Lower leg skin (tissue), 4 donors: ENCODE results near the gene IL10. TPM values are rescaled to one million over a fixed set of nuclear protein-coding genes. Genes with fewer than 3 reads are reported as not detected.

Source experiments
- DNase-seq, 2 donors: peaks; one replicate each; pipeline ENCODE4 v3.0.0-alpha.2; 2019; ENCODE audit warnings: low spot score in 2 of 2
- H3K4me3 ChIP-seq: fragments of 200-600 bp; sonication (generic); 2 replicates; pipeline ENCODE4 v1.5.1; 2017; ENCODE audit warnings: mild to moderate bottlenecking, low read depth; ENCODE audit not compliant: poor library complexity, severe bottlenecking
- POLR2A ChIP-seq, 2 donors: fragments of 450-650 bp; IDR thresholded peaks; one replicate each; pipeline ENCODE4 v1.6.1; 2016 to 2017; ENCODE audit warnings: antibody characterized with exemption in 2 of 2, mild to moderate bottlenecking in 1 of 2, moderate library complexity in 1 of 2
- WGBS, 2 donors: methylation state at CpG; one replicate each; pipeline ENCODE4 v1.1.5; 2018; 5-methylcytosine and 5-hydroxymethylcytosine counted together
- intact Hi-C: fragments of 100-400 bp; cut with DNase I; formaldehyde crosslinking; loops from one replicate; pipeline ENCODE4 v1.15.0; 2023; ENCODE audit warnings: low total_unique reads
- total RNA-seq, 4 donors: library from RNA; depleted of rRNA; stranded (reverse); fragments of >200 nt; gene quantifications; one replicate each; pipeline ENCODE4 v1.1.0, GENCODE V29; 2016
- TF ChIP-seq, protein P1 (sequence below), 3 donors: fragments of 450-650 bp; IDR thresholded peaks; one replicate each; pipeline ENCODE4 v1.5.1; 2016; ENCODE audit warnings: antibody characterized with exemption in 3 of 3, mild to moderate bottlenecking in 3 of 3, moderate library complexity in 2 of 3

IL10 gene
- total RNA-seq, 4 donors from 2014 or later, result 0.32 to 0.72 TPM; not detected in 2

DNA sequence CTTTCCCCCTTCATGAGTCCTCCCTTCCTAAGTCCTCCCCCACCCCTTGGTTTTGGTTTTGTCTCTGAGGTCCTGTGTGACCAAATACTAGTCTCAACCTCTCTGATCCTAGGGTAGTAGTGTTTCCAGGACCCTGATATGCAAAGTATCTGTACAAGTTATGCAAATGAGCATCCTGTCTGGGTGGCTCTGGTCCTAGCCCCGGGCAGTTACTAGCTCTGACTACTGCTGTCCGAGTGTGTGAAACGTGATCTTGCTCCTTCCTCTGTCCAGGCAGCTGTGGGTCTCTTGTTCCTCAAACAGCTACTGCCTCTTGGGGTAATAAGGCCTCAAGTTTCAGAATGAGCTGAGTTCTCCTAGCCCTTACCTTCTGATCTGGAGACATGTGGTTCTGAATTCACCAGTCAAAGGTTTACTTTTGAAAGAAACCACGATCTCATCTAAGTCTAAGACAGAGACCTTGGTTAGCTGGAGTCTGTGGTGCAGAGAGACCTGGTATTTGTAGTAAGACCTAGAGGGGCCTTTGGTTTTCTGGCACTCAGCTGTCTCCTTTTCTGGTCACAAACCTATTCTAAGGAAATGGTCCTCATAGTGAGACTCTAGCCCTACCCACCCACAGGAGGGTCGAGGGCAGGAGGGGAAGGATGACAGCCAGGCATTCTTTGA lies 32.8 kb downstream of the IL10 start:
- DNase-seq, result no peak
- TF ChIP-seq POLR2A (IDR thresholded peaks at IDR 0.05), result no peak
- TF ChIP-seq, protein P1, sequence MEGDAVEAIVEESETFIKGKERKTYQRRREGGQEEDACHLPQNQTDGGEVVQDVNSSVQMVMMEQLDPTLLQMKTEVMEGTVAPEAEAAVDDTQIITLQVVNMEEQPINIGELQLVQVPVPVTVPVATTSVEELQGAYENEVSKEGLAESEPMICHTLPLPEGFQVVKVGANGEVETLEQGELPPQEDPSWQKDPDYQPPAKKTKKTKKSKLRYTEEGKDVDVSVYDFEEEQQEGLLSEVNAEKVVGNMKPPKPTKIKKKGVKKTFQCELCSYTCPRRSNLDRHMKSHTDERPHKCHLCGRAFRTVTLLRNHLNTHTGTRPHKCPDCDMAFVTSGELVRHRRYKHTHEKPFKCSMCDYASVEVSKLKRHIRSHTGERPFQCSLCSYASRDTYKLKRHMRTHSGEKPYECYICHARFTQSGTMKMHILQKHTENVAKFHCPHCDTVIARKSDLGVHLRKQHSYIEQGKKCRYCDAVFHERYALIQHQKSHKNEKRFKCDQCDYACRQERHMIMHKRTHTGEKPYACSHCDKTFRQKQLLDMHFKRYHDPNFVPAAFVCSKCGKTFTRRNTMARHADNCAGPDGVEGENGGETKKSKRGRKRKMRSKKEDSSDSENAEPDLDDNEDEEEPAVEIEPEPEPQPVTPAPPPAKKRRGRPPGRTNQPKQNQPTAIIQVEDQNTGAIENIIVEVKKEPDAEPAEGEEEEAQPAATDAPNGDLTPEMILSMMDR (IDR thresholded peaks at IDR 0.05), result no peak
- WGBS, 2 donors, result 33 to 44% methylated on average over 5 of the region's 5 CpGs
- no peak overlapping the region for H3K4me3 ChIP-seq
- intact Hi-C loops, result no loop called here

DNA sequence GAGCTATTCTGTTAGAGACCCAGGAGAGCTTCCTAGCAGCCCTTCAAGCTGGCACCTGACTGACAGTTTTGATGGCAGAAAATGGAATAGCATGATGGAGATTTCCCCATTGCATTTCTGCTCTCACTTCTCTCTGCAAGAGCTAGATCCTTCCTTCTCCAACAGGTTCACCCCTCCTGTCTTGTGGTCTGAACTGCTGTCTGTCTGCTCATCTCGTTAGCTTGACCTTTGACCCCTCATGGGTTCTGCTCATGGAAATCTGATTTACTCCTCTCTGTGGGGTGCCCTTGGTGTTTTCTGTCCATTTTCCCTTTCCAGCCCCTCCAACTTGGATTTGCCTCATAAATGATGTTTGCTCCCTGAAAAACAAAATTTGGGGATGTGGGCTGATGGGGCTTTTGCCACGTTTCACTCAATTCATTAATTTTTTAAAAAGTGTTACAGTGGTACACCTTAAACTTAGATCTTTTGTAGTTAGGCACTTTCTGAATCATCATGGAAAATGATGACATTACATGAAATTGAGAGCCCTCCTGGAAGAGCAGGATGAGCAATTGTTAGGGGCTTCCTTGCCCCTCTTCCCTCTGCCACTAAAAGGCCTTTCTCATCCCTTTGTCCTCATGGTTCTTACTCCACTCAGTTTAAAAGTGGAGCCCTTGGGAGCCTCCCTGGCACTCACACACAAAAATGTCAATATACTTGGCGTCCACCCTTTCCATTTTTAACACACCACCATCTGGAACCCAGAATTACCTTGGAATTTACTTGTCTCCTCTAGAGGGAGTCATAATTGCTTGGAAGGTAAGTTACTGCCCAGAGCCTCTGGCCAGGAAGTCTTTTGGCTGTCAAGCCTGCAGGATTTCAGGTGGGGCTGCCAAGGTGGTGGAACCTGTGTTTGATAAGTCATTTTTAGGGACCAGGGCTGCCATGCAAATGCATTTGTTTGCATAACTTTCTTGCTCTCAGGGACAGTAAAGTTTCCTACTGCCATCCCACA lies 33.6 kb downstream of the IL10 start:
- DNase-seq, result peak in 1 of 2 donors; percentile 77
- TF ChIP-seq, protein P1 (IDR thresholded peaks at IDR 0.05), result no peak
- no peak for TF ChIP-seq POLR2A (IDR thresholded peaks at IDR 0.05)
- no peak overlapping the region for H3K4me3 ChIP-seq
- intact Hi-C loops, result no loop called here
- WGBS, 2 donors, result 65 to 69% methylated on average over 3 of the region's 3 CpGs

DNA sequence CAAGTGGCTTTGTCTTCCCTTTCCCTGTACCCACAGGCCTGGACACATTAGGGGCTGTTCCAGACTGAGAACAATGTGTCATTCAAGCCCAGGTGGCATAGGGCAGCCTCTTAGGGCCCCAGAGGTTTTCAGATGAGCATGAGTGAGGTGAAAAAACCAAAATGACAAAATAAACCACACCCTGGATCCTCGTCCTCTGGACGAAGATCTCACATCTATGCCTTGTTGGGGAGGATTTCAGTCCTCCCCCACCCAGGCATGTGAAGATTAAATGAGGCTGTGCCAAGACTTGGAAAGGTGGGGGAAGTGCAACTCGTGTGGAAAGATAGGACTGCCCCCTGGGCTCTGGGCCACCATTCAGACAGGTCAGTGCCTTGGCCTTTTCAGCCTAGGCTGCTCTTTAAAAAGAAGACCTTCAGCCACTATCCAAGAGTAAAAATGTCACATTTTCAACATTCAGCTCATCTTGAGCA lies 34.5 kb downstream of the IL10 start:
- 44 to 69% methylated on average over 3 of the region's 3 CpGs for WGBS, 2 donors
- no peak overlapping the region for H3K4me3 ChIP-seq
- intact Hi-C loops, result no loop called here
- peak in 1 of 2 donors; percentile 69 for DNase-seq
- TF ChIP-seq POLR2A (IDR thresholded peaks at IDR 0.05), result no peak

DNA sequence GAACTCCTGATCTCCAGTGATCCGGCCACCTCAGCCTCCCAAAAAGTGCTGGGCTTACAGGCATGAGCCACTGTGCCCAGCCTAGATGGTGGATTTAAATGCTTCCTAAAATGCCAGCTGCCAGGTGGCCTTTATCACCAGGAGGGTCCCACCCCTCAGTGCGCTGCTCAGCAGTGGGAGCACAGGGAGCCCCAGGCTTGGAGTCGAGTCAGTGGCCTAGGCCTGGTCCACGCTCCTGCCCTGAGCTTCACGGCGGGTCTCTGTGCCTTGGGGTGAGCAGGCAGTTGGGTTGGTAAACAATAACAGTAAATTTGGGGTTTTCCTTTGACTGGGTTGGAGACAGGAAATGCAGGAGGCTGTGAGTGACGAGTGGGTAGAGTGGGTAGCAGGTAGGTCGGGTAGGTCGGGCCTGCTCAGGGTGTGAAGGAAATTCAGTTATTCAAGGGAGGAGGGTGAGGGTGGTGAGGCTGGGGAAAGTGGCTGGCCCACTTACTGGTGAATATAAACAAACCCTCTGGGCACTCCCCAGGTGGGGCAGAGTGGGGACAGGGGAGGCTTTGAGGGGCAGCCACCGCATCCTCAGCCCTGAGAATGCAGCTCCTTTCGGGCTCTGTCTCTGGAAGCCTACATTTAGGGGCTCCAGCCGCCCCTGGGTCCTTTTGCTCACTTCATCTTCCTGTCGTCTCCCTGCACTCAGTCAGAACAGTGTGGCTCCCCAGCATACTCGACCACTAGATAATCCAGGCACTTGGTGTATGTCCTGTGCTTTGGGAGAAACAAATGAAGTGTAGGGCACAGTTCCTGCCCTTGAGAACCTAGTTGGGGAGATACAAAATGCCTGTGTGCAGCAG lies 35.2 kb downstream of the IL10 start:
- peak in 1 of 2 donors; percentile 84 for DNase-seq
- WGBS, 2 donors, result 84 to 86% methylated on average over 14 of the region's 14 CpGs
- no peak overlapping the region for H3K4me3 ChIP-seq
- intact Hi-C loops, result no loop called here
- TF ChIP-seq, protein P1 (IDR thresholded peaks at IDR 0.05), result no peak
- TF ChIP-seq POLR2A (IDR thresholded peaks at IDR 0.05), result no peak

DNA sequence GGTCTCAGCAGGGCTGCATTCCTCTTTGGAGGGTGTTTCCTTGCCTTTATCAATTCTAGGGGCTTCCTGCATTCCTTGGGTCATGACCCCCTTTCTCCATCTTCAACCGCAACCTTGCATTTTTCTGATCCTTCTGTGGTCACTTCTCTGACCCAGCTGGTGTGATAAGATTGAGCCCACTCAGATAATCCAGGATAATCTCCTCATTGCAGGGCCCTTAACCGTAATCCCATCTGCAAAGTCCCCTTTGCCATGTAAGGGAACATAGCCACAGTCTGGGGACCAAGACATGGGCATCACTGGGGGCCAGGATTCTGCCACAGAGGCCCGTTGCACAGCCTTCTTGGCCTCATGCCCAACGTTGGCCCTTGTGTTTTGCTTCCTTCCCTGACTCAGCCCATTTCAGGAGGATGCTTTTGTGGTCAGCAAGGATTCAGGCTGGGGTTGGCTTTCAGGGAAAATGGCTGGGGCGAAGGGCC lies 36.7 kb downstream of the IL10 start:
- no peak for DNase-seq
- H3K4me3 ChIP-seq, result no peak overlapping the region
- 73 to 86% methylated on average over 5 of the region's 5 CpGs for WGBS, 2 donors
- TF ChIP-seq POLR2A (IDR thresholded peaks at IDR 0.05), result no peak
- TF ChIP-seq, protein P1 (IDR thresholded peaks at IDR 0.05), result no peak
- intact Hi-C loops, result no loop called here
